Activated T-helper 1 cell treated with Interleukin-2 at 50 U/mL for 16 hours (primary cell): ENCODE measurements around the gene CCNB1.
"Not testable (repeated sequence)": the region's sequence is repeated elsewhere in the genome, so short reads cannot be mapped to it uniquely, and the experiment has no call there.

Experiments used
- DNase-seq: peaks from one replicate; pipeline ENCODE4 v3.0.0-alpha.2; 2020; ENCODE audit warnings: low read depth

CCNB1 gene

GRCh38 chr5:69166686-69167492, at the start of gene CCNB1:
Gene CCNB1, plus strand, starts transcription at chr5:69167150. Its CDS starts 113 bp downstream, at chr5:69167263.
- peak; percentile 94 for DNase-seq

- DNase-seq = no peak
Measured at GRCh38 chr5:69129413-69129812, 37.5 kb upstream of the CCNB1 start.

GRCh38 chr5:69130241-69130640, 36.7 kb upstream of the CCNB1 start:
- no peak for DNase-seq

GRCh38 chr5:69131304-69131703, 35.6 kb upstream of the CCNB1 start:
- no peak for DNase-seq

- no peak for DNase-seq
Measured at GRCh38 chr5:69134126-69134525, 32.8 kb upstream of the CCNB1 start.

- DNase-seq = no peak
Measured at GRCh38 chr5:69136293-69136692, 30.7 kb upstream of the CCNB1 start.

- not testable (repeated sequence) for DNase-seq
Measured at GRCh38 chr5:69137208-69137607, 29.7 kb upstream of the CCNB1 start.

- no peak for DNase-seq
Measured at GRCh38 chr5:69137807-69138206, 29.1 kb upstream of the CCNB1 start.

- no peak for DNase-seq
Measured at GRCh38 chr5:69138766-69139165, 28.2 kb upstream of the CCNB1 start.

GRCh38 chr5:69140239-69140638, 26.7 kb upstream of the CCNB1 start:
- not testable (repeated sequence) for DNase-seq

- DNase-seq = no peak
Measured at GRCh38 chr5:69140827-69141226, 26.1 kb upstream of the CCNB1 start.

GRCh38 chr5:69148576-69148975, 18.4 kb upstream of the CCNB1 start:
- DNase-seq = not testable (repeated sequence)

- no peak for DNase-seq
Measured at GRCh38 chr5:69148981-69149675, 17.8 kb upstream of the CCNB1 start.

- DNase-seq = no peak
Measured at GRCh38 chr5:69149676-69150010, 17.3 kb upstream of the CCNB1 start.

- no peak for DNase-seq
Measured at GRCh38 chr5:69152731-69153130, 14.2 kb upstream of the CCNB1 start.

- no peak for DNase-seq
Measured at GRCh38 chr5:69156456-69156855, 10.5 kb upstream of the CCNB1 start.

- DNase-seq = no peak
Measured at GRCh38 chr5:69158039-69158438, 8.9 kb upstream of the CCNB1 start.

- DNase-seq = no peak
Measured at GRCh38 chr5:69160651-69161050, 6.3 kb upstream of the CCNB1 start.

- no peak for DNase-seq
Measured at GRCh38 chr5:69167493-69167855, 524 bp downstream of the CCNB1 start.

- DNase-seq = no peak
Measured at GRCh38 chr5:69167929-69168328, 979 bp downstream of the CCNB1 start.

- DNase-seq = no peak
Measured at GRCh38 chr5:69170495-69170894, 3.5 kb downstream of the CCNB1 start.

- DNase-seq = no peak
Measured at GRCh38 chr5:69170969-69171368, 4.0 kb downstream of the CCNB1 start.

GRCh38 chr5:69181659-69182293, 14.8 kb downstream of the CCNB1 start:
- DNase-seq = not testable (repeated sequence)
